AG09319 (cell line): ENCODE data around the gene AIFM3.

Experiments
- DNase-seq: peaks from one replicate; pipeline ENCODE4 v3.0.0-alpha.2; 2010; ENCODE audit warnings: low read depth; ENCODE audit errors: extremely low read depth
- CTCF ChIP-seq: IDR thresholded peaks from 2 replicates; pipeline ENCODE4 v1.5.1; 2011; ENCODE audit warnings: low read depth, mild to moderate bottlenecking, inconsistent platforms, low read length, moderate library complexity

Gene AIFM3

GRCh38 chr22:20991252-20992055 lies 24.4 kb downstream of the AIFM3 start:
- no peak for DNase-seq
- no peak for TF ChIP-seq CTCF

- TF ChIP-seq CTCF: no peak
- DNase-seq: no peak
Measured at GRCh38 chr22:20992056-20992442, 25.0 kb downstream of the AIFM3 start.

- TF ChIP-seq CTCF: no peak
- DNase-seq: no peak
Measured at GRCh38 chr22:20992456-20993303, 25.6 kb downstream of the AIFM3 start.

DNA sequence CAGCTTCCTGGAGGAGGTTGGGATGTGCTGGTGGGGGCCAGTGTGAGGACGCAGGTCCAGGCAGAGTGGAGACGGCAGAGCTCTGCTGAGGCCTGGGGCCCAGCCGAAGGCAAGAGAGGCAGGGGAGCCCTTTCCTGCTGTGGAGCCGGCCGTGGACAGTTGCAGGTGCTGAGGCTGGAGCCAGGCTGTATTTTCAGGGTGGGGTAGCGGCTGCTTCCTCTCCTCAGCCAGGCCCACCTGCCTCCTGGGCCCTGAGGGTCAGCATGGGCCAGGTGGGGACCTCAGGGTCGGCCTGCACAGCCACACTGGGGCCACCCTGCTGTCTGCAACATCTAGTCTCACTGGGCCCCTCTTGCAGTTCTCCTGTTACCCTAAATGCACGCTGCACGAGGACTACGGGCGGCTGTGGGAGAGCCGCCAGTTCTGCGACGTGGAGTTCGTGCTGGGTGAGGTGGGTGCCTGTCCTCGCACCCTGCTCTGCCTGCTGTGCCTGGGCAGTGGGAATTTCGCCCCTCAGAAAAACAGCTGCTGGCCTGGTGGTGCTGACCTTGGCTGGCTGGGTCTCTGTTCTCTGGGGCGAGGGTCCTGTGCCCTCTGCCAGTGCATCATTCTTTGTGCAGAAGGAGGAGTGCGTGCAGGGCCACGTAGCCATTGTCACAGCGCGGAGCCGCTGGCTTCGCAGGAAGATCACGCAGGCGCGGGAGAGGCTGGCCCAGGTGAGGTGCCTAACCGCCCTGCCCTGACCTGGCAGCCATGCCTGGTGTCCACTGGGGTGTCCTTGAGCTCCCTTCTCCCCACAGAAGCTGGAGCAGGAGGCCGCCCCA lies 26.5 kb downstream of the AIFM3 start:
- TF ChIP-seq CTCF: no peak
- DNase-seq: no peak

GRCh38 chr22:20994128-20994901 lies 27.3 kb downstream of the AIFM3 start:
- no peak for TF ChIP-seq CTCF
- DNase-seq: no peak

DNA sequence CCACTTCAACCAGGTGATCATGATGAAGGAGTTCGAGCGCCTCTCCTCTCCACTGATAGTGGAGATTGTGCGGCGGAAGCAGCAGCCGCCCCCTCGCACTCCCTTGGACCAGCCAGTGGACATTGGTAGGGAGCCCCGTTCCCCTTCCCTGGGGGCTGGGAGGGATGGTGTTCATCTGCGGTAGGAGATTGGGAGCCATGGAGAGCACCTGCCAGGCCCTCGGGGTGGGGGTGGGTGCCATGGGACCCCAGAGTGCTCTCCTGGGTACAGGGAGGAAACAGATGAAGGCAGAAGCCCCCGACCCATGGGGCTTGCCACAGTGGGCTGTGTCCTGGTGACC lies 27.8 kb downstream of the AIFM3 start:
- no peak for DNase-seq
- TF ChIP-seq CTCF: no peak
